HG03571 (cell line): Measurements from ENCODE around the gene ROR2.

Experiments used
- ATAC-seq: cut with Tn5 transposase; IDR thresholded peaks from one replicate; pipeline ENCODE4 v1.9.1; 2021; ENCODE audit not compliant: unreplicated experiment

Gene ROR2

GRCh38 chr9:91843623-91844148, 106.3 kb downstream of the ROR2 start:
- no peak for ATAC-seq

DNA sequence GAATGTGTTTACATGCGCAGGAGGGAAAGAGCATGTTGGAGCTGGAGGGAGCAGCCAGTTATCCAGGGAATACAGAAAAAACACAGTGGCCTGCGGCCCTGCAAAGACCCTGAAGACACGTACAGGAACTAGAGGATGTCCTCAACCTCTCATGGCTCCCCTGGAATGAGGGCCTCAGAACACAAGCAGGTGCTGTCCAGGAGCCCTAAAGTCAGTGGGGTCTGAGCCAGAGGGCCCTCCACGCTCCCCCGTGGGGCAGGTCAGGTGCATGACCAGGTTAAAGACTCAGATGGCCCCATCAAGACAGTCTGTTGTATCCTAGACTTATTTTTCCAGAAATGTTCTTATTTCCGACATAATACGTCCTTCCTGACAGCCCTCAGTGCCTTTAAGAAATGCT, 106.9 kb downstream of the ROR2 start:
- ATAC-seq = no peak

GRCh38 chr9:91842358-91843049, 107.5 kb downstream of the ROR2 start:
- ATAC-seq = no peak

DNA sequence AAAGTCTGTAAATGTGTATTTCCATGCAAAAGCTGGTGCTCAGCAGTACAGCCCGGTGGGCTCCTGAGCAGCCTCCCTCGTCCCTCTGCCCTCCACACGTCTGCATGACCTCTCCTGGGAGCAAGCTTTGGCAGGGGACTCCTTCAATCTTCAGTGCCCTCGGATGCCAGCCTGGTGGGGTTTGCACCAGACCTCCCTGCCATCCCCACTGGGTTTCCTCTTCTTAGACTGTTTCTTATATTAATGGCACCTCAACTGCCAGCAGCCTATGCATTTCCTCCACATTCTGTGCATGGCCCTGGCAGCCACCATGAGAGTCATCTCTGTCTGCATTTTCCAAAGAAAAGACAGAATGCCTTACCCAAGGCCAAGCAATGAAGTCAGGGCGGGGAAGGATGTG, 108.4 kb downstream of the ROR2 start:
- no peak for ATAC-seq

GRCh38 chr9:91840882-91841281, 109.1 kb downstream of the ROR2 start:
- ATAC-seq = no peak

GRCh38 chr9:91840469-91840868, 109.6 kb downstream of the ROR2 start:
- ATAC-seq = no peak

GRCh38 chr9:91839926-91840465, 110.0 kb downstream of the ROR2 start:
- ATAC-seq = no peak

- no peak for ATAC-seq
These were observed 111.9 kb downstream of the ROR2 start for GRCh38 chr9:91837981-91838731.

DNA sequence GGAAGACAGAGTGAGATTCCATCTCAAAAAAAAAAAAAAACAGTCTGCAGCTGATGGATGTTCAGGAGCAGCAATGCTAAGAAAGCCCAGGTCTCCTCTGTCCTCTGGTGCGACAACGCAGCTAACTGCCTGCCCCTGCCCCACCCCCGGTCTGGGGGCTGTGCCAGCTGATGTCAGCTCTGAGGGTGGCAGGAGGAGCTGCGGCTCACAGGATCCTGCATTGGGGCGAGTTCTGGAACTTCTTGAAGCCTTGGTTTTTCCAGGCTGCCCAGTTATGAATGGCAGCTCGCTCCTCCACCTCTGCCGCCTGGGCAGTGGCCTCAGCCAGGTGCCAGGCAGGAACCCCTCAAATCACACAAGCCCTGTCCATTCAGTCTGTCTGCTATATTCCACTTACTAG, 113.5 kb downstream of the ROR2 start:
- ATAC-seq = no peak

DNA sequence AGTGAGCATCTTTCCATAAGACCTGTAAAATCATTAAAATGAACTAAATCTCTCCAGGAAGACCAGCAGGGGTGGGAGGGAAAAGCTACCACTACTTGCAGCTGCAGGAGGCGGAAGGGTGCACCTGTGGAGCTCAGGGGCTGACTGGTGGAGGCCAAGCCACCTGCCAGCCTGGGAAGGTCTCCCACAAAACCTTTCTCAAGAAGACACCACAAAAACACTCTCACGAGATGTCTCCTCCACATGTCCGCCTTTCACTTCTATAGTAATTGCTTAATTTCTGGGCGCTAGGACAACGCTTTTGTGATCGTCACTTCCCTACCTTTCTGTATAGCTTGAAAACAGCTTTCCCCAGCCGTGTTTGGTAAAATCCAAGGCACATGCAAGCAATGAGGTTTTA, 114.4 kb downstream of the ROR2 start:
- ATAC-seq = no peak

DNA sequence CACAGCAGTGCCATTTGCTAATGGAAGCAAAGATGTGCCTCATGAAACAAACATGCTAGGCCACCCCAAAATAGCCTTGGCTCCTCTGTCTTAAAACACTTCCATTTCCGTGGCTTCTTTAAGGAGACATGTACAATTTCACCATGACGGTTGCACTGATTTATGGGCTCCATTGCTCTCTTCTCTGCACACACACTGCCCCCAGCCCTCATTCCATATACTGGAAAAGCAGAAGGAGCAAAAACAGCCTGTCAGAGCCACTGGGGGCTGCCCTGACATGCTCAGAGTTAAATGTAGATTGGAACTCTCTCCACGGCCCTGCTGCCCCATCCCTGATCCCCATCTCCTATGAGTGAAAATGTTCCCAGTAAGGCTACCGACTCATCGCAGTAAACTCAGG, 114.8 kb downstream of the ROR2 start:
- ATAC-seq = no peak

GRCh38 chr9:91834740-91835139, 115.3 kb downstream of the ROR2 start:
- ATAC-seq = no peak

GRCh38 chr9:91833878-91834255, 116.2 kb downstream of the ROR2 start:
- no peak for ATAC-seq

- no peak for ATAC-seq
These were observed 116.7 kb downstream of the ROR2 start for GRCh38 chr9:91833096-91833877.

GRCh38 chr9:91832322-91832721, 117.7 kb downstream of the ROR2 start:
- no peak for ATAC-seq

DNA sequence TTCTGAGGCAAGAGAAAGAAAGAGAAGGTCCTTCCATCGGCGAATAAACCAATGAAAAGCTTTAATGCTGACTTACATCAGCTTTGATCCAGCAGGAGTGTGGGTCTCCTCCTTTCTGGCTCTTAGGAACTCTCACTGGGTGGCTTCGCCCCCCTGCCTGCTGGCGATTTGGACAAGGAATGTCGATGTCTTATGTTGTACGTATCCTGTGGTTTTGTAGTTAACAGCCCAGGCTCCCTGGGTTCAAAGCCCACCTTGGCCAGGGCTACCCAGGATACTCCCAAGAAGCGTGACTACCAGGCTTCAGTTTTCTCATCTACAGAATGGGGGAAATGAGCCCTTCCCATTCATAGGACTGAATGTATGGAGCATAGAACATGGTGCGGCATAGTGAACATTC, 124.2 kb downstream of the ROR2 start:
- no peak for ATAC-seq

DNA sequence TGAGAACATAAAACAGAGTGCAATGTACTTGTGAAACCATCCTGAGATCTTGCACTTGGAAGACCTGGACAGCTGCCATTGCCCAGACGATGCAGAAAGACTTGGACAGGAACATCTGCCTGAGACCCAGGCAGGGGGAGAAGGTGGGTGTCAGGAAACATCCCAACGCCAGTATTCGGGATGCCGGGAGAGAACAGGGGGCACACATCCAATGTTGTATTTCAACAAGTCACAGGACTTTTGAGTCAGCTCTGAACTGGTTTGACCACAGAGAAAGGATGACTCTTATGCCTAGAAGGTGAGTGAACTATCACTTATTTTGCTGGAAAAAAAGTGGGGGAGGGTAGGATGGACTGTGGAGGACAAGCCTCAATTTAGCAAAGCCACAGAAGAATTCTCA, 124.6 kb downstream of the ROR2 start:
- no peak for ATAC-seq

DNA sequence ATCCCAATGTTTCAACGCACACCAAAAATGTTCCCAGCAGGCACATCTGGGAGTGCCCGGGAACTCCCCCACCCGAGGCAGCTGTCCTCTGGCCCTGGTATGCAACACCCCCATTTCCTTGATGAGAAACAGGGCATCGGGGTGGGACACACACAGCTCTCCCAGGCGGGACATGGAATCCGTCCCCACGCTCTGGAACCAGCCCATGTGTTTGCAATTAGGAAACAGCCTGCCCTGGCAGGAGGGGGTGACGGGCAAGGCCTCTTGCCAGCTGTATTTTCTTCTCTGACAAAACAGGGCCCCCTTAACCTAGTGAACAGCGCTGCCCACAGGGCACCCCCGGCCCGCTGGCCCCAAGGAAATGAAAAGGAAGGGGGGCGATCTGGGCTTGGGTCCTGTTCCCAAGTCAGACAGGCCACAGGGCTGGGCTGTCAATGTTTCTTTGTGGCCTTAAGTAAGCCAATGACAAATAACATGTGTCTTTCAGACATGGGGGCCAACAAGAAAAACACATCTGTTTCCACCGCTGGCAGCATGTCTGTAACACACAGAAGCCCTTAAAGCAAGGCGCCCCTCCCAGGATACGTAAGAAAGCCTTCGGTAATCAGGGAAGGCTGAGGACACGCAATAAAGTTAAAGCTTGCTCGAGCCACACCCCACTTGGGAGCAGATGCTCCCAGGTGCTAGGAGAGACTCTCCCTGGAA, 125.3 kb downstream of the ROR2 start:
- ATAC-seq = no peak

DNA sequence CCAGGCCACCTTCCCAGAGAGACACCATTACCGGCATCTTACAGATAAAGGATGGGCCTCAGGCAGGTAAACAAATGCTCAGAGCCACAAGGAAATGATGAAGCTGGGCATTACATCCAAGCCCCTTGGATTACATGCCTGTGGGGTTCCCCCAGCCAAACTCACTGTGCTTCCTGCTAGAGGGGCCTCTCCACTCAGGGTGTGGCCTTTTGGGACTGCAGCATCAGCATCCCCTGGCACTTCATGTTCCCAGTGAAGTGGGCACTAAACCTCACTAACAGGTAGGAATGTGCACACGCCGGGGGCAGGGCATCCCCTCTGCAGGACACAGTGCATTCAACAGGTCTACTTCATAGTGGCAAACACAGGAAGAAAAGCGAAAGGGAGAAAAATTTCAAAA, 125.9 kb downstream of the ROR2 start:
- no peak for ATAC-seq

GRCh38 chr9:91820949-91821880, 128.8 kb downstream of the ROR2 start:
- ATAC-seq = no peak
